HG03039 (cell line): Measurements from ENCODE around the gene TKT.
"Not testable (repeated sequence)": the region's sequence is repeated elsewhere in the genome, so short reads cannot be mapped to it uniquely, and the experiment has no call there.

Experiments
- ATAC-seq: cut with Tn5 transposase; IDR thresholded peaks from one replicate; pipeline ENCODE4 v1.9.1; 2021; ENCODE audit warnings: mild to moderate bottlenecking, moderate library complexity; ENCODE audit not compliant: unreplicated experiment

Gene TKT

GRCh38 chr3:53255775-53256703 is at the start of gene TKT:
Gene TKT, minus strand, starts transcription at chr3:53256022. Its CDS starts 80 bp downstream, at chr3:53255942.
- peak; percentile 53 for ATAC-seq

GRCh38 chr3:53303957-53304356 is 48.1 kb upstream of the TKT start:
- ATAC-seq: no peak

GRCh38 chr3:53303549-53303948 is 47.7 kb upstream of the TKT start:
- no peak for ATAC-seq

GRCh38 chr3:53300826-53301225 is 45.0 kb upstream of the TKT start:
- ATAC-seq: no peak

- ATAC-seq: not testable (repeated sequence)
Observed at GRCh38 chr3:53299611-53300023, 43.8 kb upstream of the TKT start.

GRCh38 chr3:53295410-53295809 is 39.6 kb upstream of the TKT start:
- no peak for ATAC-seq

GRCh38 chr3:53293867-53294266 is 38.0 kb upstream of the TKT start:
- ATAC-seq: no peak

- ATAC-seq: no peak
Observed at GRCh38 chr3:53288214-53288613, 32.4 kb upstream of the TKT start.

- no peak for ATAC-seq
Observed at GRCh38 chr3:53287131-53287629, 31.4 kb upstream of the TKT start.

- ATAC-seq: no peak
Observed at GRCh38 chr3:53286727-53287126, 30.9 kb upstream of the TKT start.

- ATAC-seq: no peak
Observed at GRCh38 chr3:53282581-53282980, 26.8 kb upstream of the TKT start.

- no peak for ATAC-seq
Observed at GRCh38 chr3:53278667-53279066, 22.8 kb upstream of the TKT start.

- ATAC-seq: no peak
Observed at GRCh38 chr3:53274938-53275605, 19.2 kb upstream of the TKT start.

GRCh38 chr3:53273146-53273670 is 17.4 kb upstream of the TKT start:
- ATAC-seq: no peak

GRCh38 chr3:53269888-53270880 is 14.4 kb upstream of the TKT start:
- peak; percentile 52 for ATAC-seq

- not testable (repeated sequence) for ATAC-seq
Observed at GRCh38 chr3:53269193-53269592, 13.4 kb upstream of the TKT start.

- ATAC-seq: no peak
Observed at GRCh38 chr3:53267766-53268165, 11.9 kb upstream of the TKT start.

- ATAC-seq: no peak
Observed at GRCh38 chr3:53264718-53265117, 8.9 kb upstream of the TKT start.

- no peak for ATAC-seq
Observed at GRCh38 chr3:53263907-53264306, 8.1 kb upstream of the TKT start.

GRCh38 chr3:53261712-53262111 is 5.9 kb upstream of the TKT start:
- no peak for ATAC-seq
